Left kidney (tissue), 2 donors: ENCODE data around the gene NSFL1C. TPM values are rescaled to one million over a fixed set of nuclear protein-coding genes. Genes with fewer than 3 reads are reported as not detected.
"Not testable (repeated sequence)": the region's sequence is repeated elsewhere in the genome, so short reads cannot be mapped to it uniquely, and the experiment has no call there.

ENCODE experiments used
- DNase-seq: peaks from one replicate; pipeline ENCODE4 v3.0.0-alpha.2; 2013
- polyA plus RNA-seq: library from polyadenylated mRNA; unstranded; fragments of 120-200 nt; gene quantifications from one replicate; pipeline ENCODE4 v1.2.1, GENCODE V29; 2013; ENCODE audit not compliant: insufficient read length

The NSFL1C gene
- polyA plus RNA-seq, 1 donor, result 104 TPM

GRCh38 chr20:1426231-1426849 is 40.3 kb downstream of the NSFL1C start:
- no peak for DNase-seq

DNA sequence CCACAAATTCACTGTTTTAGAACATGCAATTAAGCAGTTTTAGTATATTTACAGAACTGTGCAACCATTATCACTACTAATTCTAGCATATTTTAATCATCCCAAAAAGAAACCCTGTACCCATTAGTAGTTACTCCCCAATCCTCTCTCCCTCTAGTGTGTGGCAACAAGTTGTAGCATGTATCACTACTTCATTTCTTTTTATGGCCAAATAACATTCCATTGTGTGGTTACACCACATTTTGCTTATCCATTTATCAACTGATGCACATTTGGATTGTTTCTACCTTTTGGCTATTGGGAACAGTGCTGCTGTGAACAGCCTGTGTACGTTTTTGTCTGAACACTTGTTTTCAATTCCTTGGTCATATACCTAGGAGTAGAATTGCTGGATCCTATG is 42.3 kb downstream of the NSFL1C start:
- no peak for DNase-seq

- DNase-seq, result peak; percentile 37
These were observed 43.0 kb downstream of the NSFL1C start for GRCh38 chr20:1423625-1424106.

DNA sequence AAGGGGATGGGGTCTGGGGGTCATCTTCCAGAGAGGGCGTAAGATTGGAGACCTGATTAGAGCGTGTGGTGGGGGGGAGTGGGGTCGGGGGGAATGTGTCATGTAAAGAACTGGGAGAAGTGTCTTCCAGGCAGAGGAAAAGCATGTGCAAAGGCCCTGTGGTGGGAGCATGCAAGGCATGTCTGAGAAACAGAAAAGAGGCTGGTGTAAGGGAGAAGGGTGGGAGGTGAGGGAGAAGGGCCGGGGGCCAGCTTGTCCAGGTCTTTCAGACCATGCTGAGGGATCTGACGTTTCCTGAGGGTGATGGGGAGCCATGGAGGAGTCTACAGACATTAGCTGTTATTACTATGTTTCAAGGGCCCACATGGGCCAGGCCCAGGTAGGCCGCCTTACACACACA is 43.4 kb downstream of the NSFL1C start:
- DNase-seq, result no peak

GRCh38 chr20:1422753-1423152 is 43.9 kb downstream of the NSFL1C start:
- no peak for DNase-seq

DNA sequence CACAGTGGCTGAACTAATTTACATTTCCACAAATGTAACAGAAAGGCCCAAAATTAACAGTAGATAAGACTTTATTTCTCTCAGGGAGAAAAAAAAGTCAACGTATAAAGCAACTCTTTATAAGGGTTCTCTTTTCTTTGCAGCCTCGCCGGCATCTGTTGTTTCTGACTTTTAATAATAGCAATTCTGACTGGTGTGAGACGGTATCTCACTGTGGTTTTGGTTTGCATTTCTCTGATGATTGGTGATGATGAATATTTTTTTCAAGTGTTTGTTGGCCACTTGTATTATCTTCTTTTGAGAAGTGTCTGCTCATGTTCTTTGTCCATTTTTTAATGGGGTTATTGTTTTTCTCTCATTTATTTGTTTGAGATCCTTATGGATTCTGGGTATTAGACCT is 46.6 kb downstream of the NSFL1C start:
- no peak for DNase-seq

- DNase-seq, result no peak
These were observed 48.3 kb downstream of the NSFL1C start for GRCh38 chr20:1418350-1418749.

DNA sequence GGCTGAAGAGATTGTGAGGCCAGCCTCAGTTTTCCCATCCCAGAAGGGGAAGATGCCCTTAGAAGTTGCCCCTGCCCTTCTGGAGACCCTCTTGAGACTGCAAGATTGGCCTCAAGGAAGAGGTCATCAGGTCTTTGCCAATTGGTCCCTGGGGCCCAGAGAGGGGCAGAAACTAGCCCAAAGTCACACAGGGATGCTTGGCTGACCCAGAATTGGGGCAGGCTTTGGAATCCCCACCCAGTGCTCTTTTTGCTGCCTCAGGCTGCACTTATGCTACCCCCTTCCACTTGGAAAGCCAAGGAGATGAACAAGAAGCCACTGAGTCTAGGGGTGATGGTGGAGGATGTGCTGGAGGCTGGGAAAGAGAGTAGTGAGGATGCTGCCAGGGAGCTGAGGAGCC is 48.9 kb downstream of the NSFL1C start:
- no peak for DNase-seq

GRCh38 chr20:1417273-1417672 is 49.4 kb downstream of the NSFL1C start:
- DNase-seq, result no peak

DNA sequence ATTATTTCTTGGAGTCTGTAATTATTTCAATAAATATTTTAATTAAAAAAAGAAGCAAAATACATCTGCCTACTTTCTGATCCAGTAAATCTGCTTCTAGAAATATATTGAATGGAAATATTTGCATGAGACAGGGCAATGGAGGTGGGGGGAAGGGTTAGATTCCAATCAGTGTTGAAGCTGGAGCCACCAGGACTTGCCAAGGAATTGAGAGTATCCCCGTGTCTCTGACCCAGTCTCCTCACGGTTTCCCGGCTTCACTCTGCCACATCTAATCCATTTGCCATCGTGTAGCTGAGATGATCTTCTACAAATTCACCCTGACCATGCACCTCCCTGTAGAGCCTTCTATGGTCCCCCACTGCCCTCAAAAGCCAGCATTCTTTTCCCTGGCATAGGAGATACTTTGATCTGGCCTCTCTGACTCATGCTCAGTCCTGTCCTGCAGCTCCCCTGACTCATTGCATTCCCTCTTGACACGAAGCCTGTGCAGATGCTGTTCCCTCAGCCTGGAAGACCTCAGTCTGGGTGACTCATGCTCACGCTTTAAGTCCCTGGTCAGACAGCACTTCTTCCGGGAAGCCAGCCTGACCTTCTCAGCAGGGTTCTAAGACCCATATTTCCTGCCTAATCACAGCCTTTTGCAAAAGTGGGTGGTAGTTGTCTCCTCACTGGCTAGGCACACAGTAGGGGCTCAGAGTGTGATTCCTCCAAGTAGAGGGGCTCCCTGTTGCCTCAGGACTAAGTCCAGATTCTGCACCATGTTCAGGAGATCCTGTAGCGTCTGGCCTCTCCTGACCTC is 50.8 kb downstream of the NSFL1C start:
- no peak for DNase-seq

DNA sequence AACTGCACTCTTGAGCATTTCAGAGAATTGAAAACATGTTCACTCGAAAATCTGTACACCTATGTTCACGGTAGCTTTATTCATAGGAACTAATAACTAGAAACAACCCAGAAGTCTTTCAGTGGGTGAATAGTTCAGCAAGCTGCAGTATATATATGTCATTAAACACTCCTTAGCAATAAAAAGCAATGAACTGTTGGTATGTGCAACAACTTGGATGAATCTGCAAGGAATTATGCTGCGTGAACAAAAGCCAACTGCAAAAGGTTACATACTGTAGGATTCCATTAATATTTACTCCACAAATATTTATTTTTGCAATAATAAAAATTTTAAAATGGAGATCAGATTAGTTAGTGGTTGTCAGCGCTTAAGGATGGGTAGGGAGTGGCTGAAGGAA is 51.7 kb downstream of the NSFL1C start:
- no peak for DNase-seq

DNA sequence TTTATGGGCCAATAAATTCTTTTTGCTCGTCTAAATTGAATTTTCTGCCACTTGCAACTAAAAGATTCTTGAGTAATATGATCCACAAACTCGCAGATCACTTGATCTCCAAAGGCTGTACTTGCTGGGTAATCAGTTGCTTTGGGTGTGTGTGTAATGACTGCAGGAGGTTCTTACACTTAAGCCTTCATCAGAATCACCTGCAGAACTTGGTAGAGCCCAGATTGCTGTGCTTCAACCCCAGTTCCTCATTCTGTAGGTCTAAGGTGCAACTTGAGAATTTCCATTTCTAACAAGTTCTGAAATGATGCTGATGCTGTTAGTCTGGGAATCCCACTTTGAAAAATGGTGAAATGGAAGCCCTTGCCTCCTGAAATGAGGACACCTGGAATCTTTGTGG is 60.8 kb downstream of the NSFL1C start:
- no peak for DNase-seq

- no peak for DNase-seq
These were observed 63.0 kb downstream of the NSFL1C start for GRCh38 chr20:1403624-1404023.

DNA sequence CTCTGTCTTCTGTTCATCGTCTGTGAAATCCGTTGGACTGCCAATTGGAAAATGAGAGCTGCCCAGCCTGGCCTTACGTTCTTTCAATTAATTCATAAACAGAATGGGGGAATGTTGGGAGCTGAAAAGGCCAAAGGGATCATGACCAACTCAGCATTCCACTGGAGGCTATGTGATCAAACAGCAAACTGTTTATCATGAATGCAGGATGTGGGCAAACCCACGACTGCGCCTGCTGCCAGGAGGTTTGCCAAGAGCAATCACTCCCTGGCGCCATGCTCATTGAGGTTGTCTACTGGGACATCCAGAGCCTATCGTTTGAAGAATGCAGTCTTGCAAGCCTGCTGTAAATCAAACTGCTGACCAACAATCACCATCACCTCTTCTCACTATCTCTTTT is 64.5 kb downstream of the NSFL1C start:
- no peak for DNase-seq

DNA sequence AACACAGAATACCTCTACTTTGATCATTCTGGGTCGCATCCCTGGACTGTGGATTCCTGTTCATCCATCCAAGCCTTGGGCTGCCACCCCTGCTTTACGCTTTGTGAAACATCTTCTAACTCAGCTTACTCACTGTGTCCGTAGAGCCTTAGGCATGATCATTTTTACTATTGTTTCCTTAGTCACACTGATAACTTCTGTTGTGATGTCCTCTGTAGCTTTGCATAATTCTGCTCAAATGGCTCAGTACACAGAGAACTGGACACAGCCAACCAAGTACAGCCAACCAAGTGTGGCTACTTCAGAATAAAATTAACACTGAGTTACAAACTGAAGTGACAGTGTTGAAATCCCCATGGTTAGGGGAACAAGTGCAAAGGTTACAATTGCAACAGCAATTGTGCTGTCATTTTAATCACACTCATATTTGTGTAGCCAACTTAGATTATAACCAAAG is 65.2 kb downstream of the NSFL1C start:
- DNase-seq, result no peak

DNA sequence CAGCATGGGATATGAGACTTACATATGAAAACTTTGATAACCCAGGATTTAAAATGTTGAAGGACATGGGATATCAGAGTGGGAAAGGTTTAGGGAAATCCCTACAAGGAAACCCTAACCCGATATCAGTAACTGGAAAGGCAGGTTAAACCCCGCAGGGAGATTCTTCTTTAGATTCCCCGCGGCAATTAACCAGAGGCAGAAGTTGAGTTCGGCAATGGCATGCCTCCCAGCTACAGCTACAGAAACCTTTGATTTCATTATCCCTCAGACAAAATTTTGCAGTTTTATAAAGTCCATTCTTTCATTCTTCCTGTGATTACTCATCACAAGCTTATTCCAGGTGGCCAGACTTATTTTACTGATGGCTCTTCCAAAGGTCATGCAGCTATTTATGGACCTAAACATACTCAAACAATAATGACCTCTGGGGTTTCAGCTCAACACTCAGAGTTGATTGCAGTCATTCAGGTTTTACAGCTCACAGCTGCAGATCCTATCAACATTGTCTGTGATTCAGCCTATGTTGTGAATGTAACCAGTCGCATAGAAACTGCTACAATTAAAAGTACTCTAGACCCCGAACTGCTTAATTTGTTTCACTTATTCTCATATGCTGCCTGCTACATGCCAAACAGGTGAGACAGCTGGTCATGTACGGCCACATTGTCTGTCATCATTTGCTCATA is 66.8 kb downstream of the NSFL1C start:
- not testable (repeated sequence) for DNase-seq

DNA sequence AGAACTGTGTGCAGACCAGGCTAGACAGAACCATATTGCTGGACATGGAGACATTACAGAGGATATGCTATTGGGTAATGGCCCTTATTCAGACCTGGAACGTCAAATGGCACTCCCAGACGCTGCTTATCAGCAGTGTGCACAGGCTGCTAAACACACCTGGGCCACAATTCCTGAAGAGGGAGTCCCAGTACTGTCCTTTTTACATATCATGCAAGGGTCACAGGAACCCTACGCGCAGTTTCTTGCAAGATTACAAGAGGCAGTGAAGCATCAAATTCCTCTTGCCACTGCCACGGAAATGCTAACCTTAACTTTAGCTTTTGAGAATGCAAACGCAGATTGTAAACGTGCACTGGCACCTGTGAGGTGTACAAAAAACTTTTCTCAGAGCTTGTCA is 68.5 kb downstream of the NSFL1C start:
- DNase-seq, result not testable (repeated sequence)

DNA sequence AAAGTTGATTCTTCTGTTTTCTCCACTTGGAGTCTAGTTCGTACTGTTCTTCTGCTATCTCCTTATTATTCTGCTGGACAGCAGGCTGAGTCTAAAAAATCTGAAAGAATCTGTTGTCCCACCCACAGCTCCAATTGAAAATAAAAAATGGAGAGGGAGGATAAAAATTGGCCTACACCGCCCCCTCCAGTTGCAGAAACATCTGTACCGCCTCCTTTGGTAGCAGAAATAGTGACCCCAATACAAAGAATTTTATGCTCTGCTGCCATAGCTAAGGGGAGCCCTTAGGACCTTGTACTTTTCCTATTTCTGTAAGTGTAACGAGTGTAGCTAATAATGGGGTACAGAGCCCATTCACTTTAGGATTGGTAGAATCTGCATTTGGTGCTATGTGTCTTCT is 68.9 kb downstream of the NSFL1C start:
- DNase-seq, result no peak

DNA sequence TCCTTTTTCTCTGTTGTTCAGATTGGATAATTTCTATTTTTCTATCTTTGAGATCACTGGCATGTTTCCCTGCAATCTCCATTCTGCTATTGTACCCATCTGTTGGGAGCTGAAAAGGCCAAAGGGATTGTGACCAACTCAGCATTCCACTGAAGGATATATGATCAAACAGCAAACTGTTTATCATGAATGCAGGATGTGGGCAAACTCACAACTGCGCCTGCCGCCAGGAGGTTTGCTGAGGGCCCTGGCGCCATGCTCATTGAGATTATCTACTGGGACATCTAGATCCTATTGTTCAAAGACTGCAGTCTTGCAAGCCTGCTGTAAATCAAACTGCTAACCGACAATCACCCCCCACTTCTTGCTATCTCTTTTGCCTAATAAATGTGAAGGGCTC is 69.9 kb downstream of the NSFL1C start:
- no peak for DNase-seq

GRCh38 chr20:1396264-1396663 is 70.4 kb downstream of the NSFL1C start:
- DNase-seq, result no peak

DNA sequence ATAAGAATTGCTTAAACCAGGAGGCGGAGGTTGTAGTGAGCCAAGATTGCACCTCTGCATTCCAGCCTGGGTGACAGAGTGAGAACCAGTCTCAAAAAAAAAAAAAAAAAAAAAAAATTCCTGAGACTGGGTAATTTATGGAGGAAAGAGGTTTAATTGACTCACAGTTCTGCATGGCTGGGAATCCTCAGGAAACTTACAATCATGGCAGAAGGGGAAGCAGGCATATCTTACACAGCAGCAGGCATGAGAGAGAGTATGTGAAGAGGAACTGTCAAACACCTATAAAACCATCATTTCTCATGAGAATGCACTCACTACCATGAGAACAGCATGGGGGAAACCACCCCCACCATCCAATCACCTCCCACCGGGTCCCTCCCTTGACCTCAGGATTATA is 72.0 kb downstream of the NSFL1C start:
- no peak for DNase-seq

DNA sequence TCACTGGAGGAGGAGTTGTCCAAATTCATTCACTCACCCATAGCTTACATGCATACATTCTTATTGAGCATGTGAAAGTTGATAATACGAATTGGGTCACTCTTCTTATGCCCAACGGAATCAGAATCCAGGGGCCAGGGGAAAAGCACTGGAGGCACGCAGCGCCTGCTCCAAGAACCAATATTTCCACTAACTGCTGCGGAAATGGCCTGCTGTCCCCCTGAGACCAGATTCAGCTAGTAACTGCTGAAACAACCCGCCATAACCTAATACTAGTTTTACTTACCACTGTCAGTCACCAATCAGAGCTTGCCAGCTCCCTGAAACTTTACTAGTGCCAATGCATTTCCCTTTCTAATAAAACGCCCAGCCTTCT is 73.2 kb downstream of the NSFL1C start:
- no peak for DNase-seq
